DOHH2 (cell line): ENCODE results near the gene SNRNP200.
"Not testable (repeated sequence)": the region's sequence is repeated elsewhere in the genome, so short reads cannot be mapped to it uniquely, and the experiment has no call there.

Experiments used
- H3F3A ChIP-seq: fragments of 200-600 bp; sonication (generic), shearing (Covaris generic); 2 replicates; pipeline ENCODE4 v1.6.0; 2016; ENCODE audit warnings: antibody characterized with exemption, mild to moderate bottlenecking; ENCODE audit not compliant: control insufficient read depth, insufficient read depth
- H3K27ac ChIP-seq: fragments of 200-600 bp; sonication (generic); 2 replicates; pipeline ENCODE4 v1.5.1; 2014; ENCODE audit warnings: low read depth, mild to moderate bottlenecking, low read length, moderate library complexity
- H3K27me3 ChIP-seq: fragments of 200-600 bp; sonication (generic); 2 replicates; pipeline ENCODE4 v1.6.1; 2014; ENCODE audit warnings: mild to moderate bottlenecking, low read length, mixed read lengths; ENCODE audit not compliant: control insufficient read depth
- H3K36me3 ChIP-seq: fragments of 200-600 bp; sonication (generic); 2 replicates; pipeline ENCODE4 v1.6.1; 2014; ENCODE audit warnings: mild to moderate bottlenecking, low read length, moderate library complexity, mixed read lengths; ENCODE audit not compliant: control insufficient read depth
- H3K4me1 ChIP-seq: fragments of 200-600 bp; sonication (generic); 2 replicates; pipeline ENCODE4 v1.6.1; 2014; ENCODE audit warnings: mild to moderate bottlenecking, low read length, mixed read lengths; ENCODE audit not compliant: control insufficient read depth
- H3K4me2 ChIP-seq: fragments of 200-600 bp; sonication (generic); 2 replicates; pipeline ENCODE4 v1.6.0; 2014; ENCODE audit warnings: mild to moderate bottlenecking, low read length, moderate library complexity
- H3K4me3 ChIP-seq: fragments of 200-600 bp; sonication (generic); 2 replicates; pipeline ENCODE4 v1.5.1; 2014; ENCODE audit warnings: mild to moderate bottlenecking, low read length, mixed read lengths
- H3K79me2 ChIP-seq: fragments of 200-600 bp; sonication (generic); 2 replicates; pipeline ENCODE4 v1.6.1; 2014; ENCODE audit warnings: mild to moderate bottlenecking, low read length, mixed read lengths; ENCODE audit not compliant: control insufficient read depth
- H3K9me2 ChIP-seq: fragments of 200-600 bp; sonication (generic); replicated peaks from 2 replicates; pipeline ENCODE4 v1.6.1; 2014; ENCODE audit warnings: mild to moderate bottlenecking, low read length, mixed read lengths; ENCODE audit not compliant: control insufficient read depth
- H3K9me3 ChIP-seq: fragments of 200-600 bp; sonication (generic); 2 replicates; pipeline ENCODE4 v1.6.1; 2014; ENCODE audit warnings: antibody characterized with exemption, low read length, mixed read lengths; ENCODE audit not compliant: control insufficient read depth, insufficient read depth
- H4K20me1 ChIP-seq: fragments of 200-600 bp; sonication (generic); 2 replicates; pipeline ENCODE4 v1.6.0; 2014; ENCODE audit warnings: low read depth, mild to moderate bottlenecking, antibody characterized with exemption, low read length, moderate library complexity; ENCODE audit not compliant: control insufficient read depth, insufficient read depth
- CTCF ChIP-seq: fragments of 200-600 bp; sonication (generic); IDR thresholded peaks from one replicate; pipeline ENCODE4 v1.5.1; 2014; ENCODE audit warnings: antibody characterized with exemption, mild to moderate bottlenecking, low read depth, low read length; ENCODE audit not compliant: poor library complexity, severe bottlenecking
- EZH2phosphoT487 ChIP-seq: fragments of 200-600 bp; sonication (generic); IDR thresholded peaks from 2 replicates; pipeline ENCODE4 v1.6.1; 2017; ENCODE audit warnings: borderline replicate concordance, mild to moderate bottlenecking, antibody characterized with exemption, low read length, moderate library complexity, mixed read lengths

SNRNP200 gene

GRCh38 chr2:96260387-96261260 is 44.7 kb downstream of the SNRNP200 start:
- Histone ChIP-seq H3K4me3 (peak overlapping the region; percentile 17; the same call in 1 of the 2 replicates), H3K27me3 (no peaks in the 10 kb centered on the region), H3K9me3 (no peaks in the 10 kb centered on the region), H3K9me2 (no peaks in the 10 kb centered on the region), H3K36me3 (peaks cover 68% of the 10 kb centered on the region), H3K4me2 (peak overlapping the region; percentile 36), H3K4me1 (peaks cover 43% of the 10 kb centered on the region), H3K27ac (peak overlapping the region; percentile 11), H4K20me1 (peaks cover 14% of the 10 kb centered on the region), H3K79me2 (peaks cover 87% of the 10 kb centered on the region), H3F3A (no peaks in the 10 kb centered on the region)
- no peak for TF ChIP-seq EZH2phosphoT487
- peak; percentile 69 for TF ChIP-seq CTCF

- H3K9me2 ChIP-seq: no peaks in the 10 kb centered on the region
- no peaks in the 10 kb centered on the region for H3K9me3 ChIP-seq
- TF ChIP-seq EZH2phosphoT487: no peak
- TF ChIP-seq CTCF: no peak
- H3K4me2 ChIP-seq: no peak overlapping the region
- H4K20me1 ChIP-seq: peaks cover 13% of the 10 kb centered on the region
- H3K27me3 ChIP-seq: no peaks in the 10 kb centered on the region
- H3K36me3 ChIP-seq: peaks cover 74% of the 10 kb centered on the region
- H3K4me3 ChIP-seq: no peak overlapping the region
- H3K27ac ChIP-seq: no peak overlapping the region
- peaks cover 41% of the 10 kb centered on the region for H3K4me1 ChIP-seq
- H3K79me2 ChIP-seq: peaks cover 76% of the 10 kb centered on the region
- no peaks in the 10 kb centered on the region for H3F3A ChIP-seq
These were observed 45.8 kb downstream of the SNRNP200 start for GRCh38 chr2:96259497-96259921.

GRCh38 chr2:96258166-96259022 is 47.0 kb downstream of the SNRNP200 start:
- H3K79me2 ChIP-seq: peaks cover 65% of the 10 kb centered on the region
- no peaks in the 10 kb centered on the region for H3K9me3 ChIP-seq
- H3K4me3 ChIP-seq: no peak overlapping the region
- no peaks in the 10 kb centered on the region for H3K27me3 ChIP-seq
- peaks cover 10% of the 10 kb centered on the region for H4K20me1 ChIP-seq
- TF ChIP-seq EZH2phosphoT487 (no peak), CTCF (no peak)
- H3K27ac ChIP-seq: no peak overlapping the region
- peaks cover 74% of the 10 kb centered on the region for H3K36me3 ChIP-seq
- no peaks in the 10 kb centered on the region for H3F3A ChIP-seq
- no peak overlapping the region for H3K4me2 ChIP-seq
- peaks cover 29% of the 10 kb centered on the region for H3K4me1 ChIP-seq
- no peaks in the 10 kb centered on the region for H3K9me2 ChIP-seq

- Histone ChIP-seq H3K4me1 (peaks cover 29% of the 10 kb centered on the region), H3K36me3 (peaks cover 80% of the 10 kb centered on the region), H3K79me2 (peaks cover 58% of the 10 kb centered on the region)
- H3K27me3 ChIP-seq, H3K9me3 ChIP-seq, H3K27ac ChIP-seq, H4K20me1 ChIP-seq, H3K4me2 ChIP-seq, H3K4me3 ChIP-seq, H3K9me2 ChIP-seq, H3F3A ChIP-seq: not testable (repeated sequence)
These were observed 47.6 kb downstream of the SNRNP200 start for GRCh38 chr2:96257744-96258143.
